ENCODE measurements around the gene TTC34. TPM values are rescaled to one million over a fixed set of nuclear protein-coding genes. Genes with fewer than 3 reads are reported as not detected.

The TTC34 gene
- total RNA-seq, 1 donor from 2014 or later, result 3.6 TPM

DNA sequence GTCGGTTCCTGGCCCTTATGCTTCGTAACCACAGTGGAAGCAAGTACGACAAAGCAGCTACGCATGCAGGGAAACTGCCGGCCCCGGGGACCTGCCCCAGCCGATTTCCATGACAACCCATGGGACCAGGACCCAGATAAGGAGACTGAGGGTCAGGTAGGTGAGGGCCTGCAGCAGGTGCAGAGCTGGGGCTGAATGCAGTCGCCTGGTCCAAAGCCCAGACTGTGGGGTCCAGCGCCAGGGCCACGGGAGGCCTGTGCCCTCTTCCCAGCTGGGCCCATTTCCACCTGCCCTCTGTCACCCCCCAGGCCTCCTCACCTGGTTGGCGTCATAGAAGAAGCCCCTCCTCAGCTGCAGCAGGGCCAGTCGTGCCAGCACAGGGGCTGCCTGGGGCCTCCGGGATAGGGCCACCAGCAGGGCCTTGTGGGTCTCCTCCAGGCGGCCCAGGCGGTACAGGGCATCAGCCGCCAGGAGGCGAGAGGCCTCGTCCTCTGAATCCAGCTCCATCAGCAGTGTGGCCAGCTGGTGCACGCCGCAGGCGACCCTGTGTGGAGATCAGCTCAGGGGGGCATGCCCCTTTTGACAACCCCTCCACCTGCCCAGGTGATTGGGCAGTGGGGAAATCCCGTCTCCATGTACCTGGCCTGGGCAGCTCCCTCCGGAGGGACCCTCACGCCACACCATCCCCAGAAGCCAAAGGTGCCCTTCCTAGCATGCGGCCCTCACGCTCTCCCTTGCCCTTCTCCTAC, 14.2 kb downstream of the TTC34 start:
- Mint-ChIP-seq H3K27me3 (ENCODE audit: low read depth) (no peaks in the 10 kb centered on the region), H3K4me1 (no peaks in the 10 kb centered on the region), H3K4me3 (no peak overlapping the region), H3K36me3 (peaks cover 5% of the 10 kb centered on the region), H3K27ac (no peak overlapping the region), H3K9me3 (peaks cover 36% of the 10 kb centered on the region)
- peak; percentile 12 to 13 for DNase-seq (ENCODE audit: low spot score in 2 of 2, unreplicated experiment in 2 of 2)
- TF ChIP-seq CTCF (IDR thresholded peaks at IDR 0.05; ENCODE audit: unreplicated experiment), result no peak

DNA sequence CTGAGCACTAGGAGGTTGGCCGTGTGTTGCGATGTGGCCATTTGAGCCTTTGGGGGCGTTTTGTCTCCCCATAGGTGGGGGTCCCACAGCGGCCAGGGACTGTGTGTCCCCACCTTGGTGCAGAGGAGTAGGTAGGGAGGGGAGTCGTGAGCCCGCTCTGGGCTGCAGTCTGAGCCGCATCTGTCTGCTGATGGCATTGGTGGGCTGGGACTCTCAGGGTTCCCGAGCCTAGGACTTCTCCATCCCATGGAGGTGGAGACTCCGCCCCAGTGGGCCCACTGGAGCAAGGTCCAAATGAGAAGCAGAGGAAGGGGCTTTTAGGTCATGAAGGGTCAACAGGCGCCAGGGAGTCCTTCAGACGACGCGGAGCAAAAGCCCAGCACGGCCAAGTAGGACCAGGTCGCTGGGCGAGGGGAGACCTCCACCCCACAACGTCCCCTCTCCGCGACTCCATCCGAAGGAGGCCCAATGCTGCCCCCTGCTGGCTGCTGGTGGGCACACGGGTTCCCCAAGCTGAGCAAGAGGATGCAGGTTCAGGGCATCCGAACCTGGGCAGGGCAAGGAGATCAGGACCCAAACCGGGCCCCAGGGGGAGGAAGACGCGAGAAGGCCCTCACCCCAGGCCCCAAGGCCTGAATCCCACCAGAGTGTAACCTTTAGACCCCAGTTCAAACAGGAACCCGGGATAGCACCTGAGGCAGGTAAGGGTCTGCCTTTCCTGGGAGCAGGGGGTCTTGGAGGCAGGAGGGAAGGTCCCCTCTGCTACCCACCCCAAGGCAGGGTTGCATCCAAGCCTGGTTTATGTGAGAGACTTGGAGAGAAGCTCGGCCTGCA, 14.9 kb downstream of the TTC34 start:
- no peak overlapping the region for H3K4me3 Mint-ChIP-seq
- H3K36me3 Mint-ChIP-seq, result peaks cover 10% of the 10 kb centered on the region
- TF ChIP-seq CTCF (IDR thresholded peaks at IDR 0.05; ENCODE audit: unreplicated experiment), result peak; percentile 49
- no peaks in the 10 kb centered on the region for H3K27me3 Mint-ChIP-seq (ENCODE audit: low read depth)
- DNase-seq (ENCODE audit: low spot score in 2 of 2, unreplicated experiment in 2 of 2), result peak; percentile 8 to 36
- H3K4me1 Mint-ChIP-seq, result no peaks in the 10 kb centered on the region
- H3K9me3 Mint-ChIP-seq, result peaks cover 36% of the 10 kb centered on the region
- no peak overlapping the region for H3K27ac Mint-ChIP-seq

GRCh38 chr1:2785631-2786328, 15.7 kb downstream of the TTC34 start:
- Mint-ChIP-seq H3K9me3 (peaks cover 42% of the 10 kb centered on the region), H3K4me3 (no peak overlapping the region), H3K27me3 (ENCODE audit: low read depth) (no peaks in the 10 kb centered on the region), H3K4me1 (no peaks in the 10 kb centered on the region), H3K36me3 (peaks cover 11% of the 10 kb centered on the region), H3K27ac (no peak overlapping the region)
- no peak for TF ChIP-seq CTCF (IDR thresholded peaks at IDR 0.05; ENCODE audit: unreplicated experiment)
- peak in 1 of 2 experiments; percentile 35 for DNase-seq (ENCODE audit: low spot score in 2 of 2, unreplicated experiment in 2 of 2)

GRCh38 chr1:2784854-2785630, 16.5 kb downstream of the TTC34 start:
- Mint-ChIP-seq H3K36me3 (peaks cover 11% of the 10 kb centered on the region), H3K4me1 (no peaks in the 10 kb centered on the region), H3K4me3 (no peak overlapping the region), H3K9me3 (peaks cover 45% of the 10 kb centered on the region), H3K27ac (no peak overlapping the region), H3K27me3 (ENCODE audit: low read depth) (no peaks in the 10 kb centered on the region)
- TF ChIP-seq CTCF (IDR thresholded peaks at IDR 0.05; ENCODE audit: unreplicated experiment), result no peak
- DNase-seq (ENCODE audit: low spot score in 2 of 2, unreplicated experiment in 2 of 2), result peak in 1 of 2 experiments; percentile 21

All from mesothelial cell of epicardium (in vitro differentiated cells).